WTC11 (cell line): ENCODE data around the gene COPS6. TPM values are rescaled to one million over a fixed set of nuclear protein-coding genes. Genes with fewer than 3 reads are reported as not detected.

Experiments used
- ATAC-seq: fragments of 200-7000 bp; cut with Tn5 transposase; 2 replicates; pipeline ENCODE4 v1.10.0; 2021; ENCODE audit warnings: mild to moderate bottlenecking, moderate library complexity
- CTCF ChIA-PET: fragments of 300-600 bp; sonication (Branson Sonifier 250); formaldehyde crosslinking; loops from one replicate; lab custom pipeline; 2021; ENCODE audit warnings: antibody characterized with exemption; lab: Charles Lee
- POLR2A ChIA-PET: fragments of 350-600 bp; sonication (Branson Sonifier 250); formaldehyde crosslinking; loops from one replicate; lab custom pipeline; 2021; ENCODE audit warnings: antibody characterized with exemption; lab: Charles Lee
- DNase-seq: peaks from one replicate; pipeline ENCODE4 v3.0.0; 2021; ENCODE audit warnings: low spot score
- H3K27ac Mint-ChIP-seq: 2 replicates; pipeline ENCODE4 v1.8.0; 2021; ENCODE audit warnings: mixed read lengths
- H3K27me3 Mint-ChIP-seq: 2 replicates; pipeline ENCODE4 v1.8.0; 2021; ENCODE audit warnings: low read depth, mild to moderate bottlenecking, moderate library complexity, mixed read lengths
- H3K36me3 Mint-ChIP-seq: 2 replicates; pipeline ENCODE4 v1.8.0; 2021; ENCODE audit warnings: mixed read lengths
- H3K4me1 Mint-ChIP-seq: 2 replicates; pipeline ENCODE4 v1.8.0; 2022; ENCODE audit warnings: mixed read lengths
- H3K4me3 Mint-ChIP-seq: 2 replicates; pipeline ENCODE4 v1.8.0; 2021; ENCODE audit warnings: mild to moderate bottlenecking, moderate library complexity, mixed read lengths
- H3K9me3 Mint-ChIP-seq: 2 replicates; pipeline ENCODE4 v1.8.0; 2021; ENCODE audit warnings: mixed read lengths
- ATF1 ChIP-seq: sonication (generic); formaldehyde crosslinking; IDR thresholded peaks from 2 replicates; pipeline ENCODE4 v1.8.1; 2023; ENCODE audit warnings: mild to moderate bottlenecking, moderate library complexity, missing genetic modification reagents
- CTCF ChIP-seq: fragments of 200-600 bp; IDR thresholded peaks from 2 replicates; pipeline ENCODE4 v1.8.0; 2022; ENCODE audit warnings: antibody characterized with exemption
- ETV6 ChIP-seq: sonication (generic); formaldehyde crosslinking; IDR thresholded peaks from 2 replicates; pipeline ENCODE4 v1.8.1; 2022; ENCODE audit warnings: mild to moderate bottlenecking, missing genetic modification reagents
- GABPB1 ChIP-seq: sonication (generic); formaldehyde crosslinking; IDR thresholded peaks from 2 replicates; pipeline ENCODE4 v1.8.1; 2023; ENCODE audit warnings: mild to moderate bottlenecking, missing genetic modification reagents
- HMGA2 ChIP-seq: fragments of 250-450 bp; sonication (Bioruptor Pico); IDR thresholded peaks from 2 replicates; pipeline ENCODE4 v1.4.0; 2021; ENCODE audit warnings: mild to moderate bottlenecking, moderate library complexity
- JAZF1 ChIP-seq: fragments of 250-450 bp; sonication (Bioruptor Pico); IDR thresholded peaks from 2 replicates; pipeline ENCODE4 v1.9.0; 2021; ENCODE audit warnings: moderate library complexity, mild to moderate bottlenecking, inconsistent platforms
- NR1H2 ChIP-seq: sonication (generic); formaldehyde crosslinking; IDR thresholded peaks from 2 replicates; pipeline ENCODE4 v1.9.0; 2021; ENCODE audit warnings: mild to moderate bottlenecking, moderate library complexity, missing genetic modification reagents
- NR2C2 ChIP-seq: sonication (generic); formaldehyde crosslinking; IDR thresholded peaks from 2 replicates; pipeline ENCODE4 v1.8.0; 2022; ENCODE audit warnings: mild to moderate bottlenecking, missing genetic modification reagents
- SMAD3 ChIP-seq: sonication (generic); formaldehyde crosslinking; IDR thresholded peaks from 2 replicates; pipeline ENCODE4 v1.8.0; 2022; ENCODE audit warnings: missing genetic modification reagents, mild to moderate bottlenecking, borderline replicate concordance
- SOX15 ChIP-seq: fragments of 250-450 bp; sonication (Bioruptor Pico); IDR thresholded peaks from 2 replicates; pipeline ENCODE4 v1.9.0; 2021; ENCODE audit warnings: mild to moderate bottlenecking
- SP1 ChIP-seq: sonication (generic); formaldehyde crosslinking; conservative IDR thresholded peaks from 2 replicates; pipeline ENCODE4 v1.8.1; 2022; ENCODE audit warnings: missing genetic modification reagents
- TEAD1 ChIP-seq: sonication (generic); formaldehyde crosslinking; IDR thresholded peaks from 2 replicates; pipeline ENCODE4 v1.8.0; 2022; ENCODE audit warnings: mild to moderate bottlenecking, missing genetic modification reagents
- ZMAT4 ChIP-seq: fragments of 250-450 bp; sonication (Bioruptor Pico); IDR thresholded peaks from 2 replicates; pipeline ENCODE4 v1.9.0; 2021; ENCODE audit warnings: mild to moderate bottlenecking
- ZNF263 ChIP-seq: sonication (generic); formaldehyde crosslinking; IDR thresholded peaks from 2 replicates; pipeline ENCODE4 v1.8.1; 2022; ENCODE audit warnings: low read depth, mild to moderate bottlenecking, moderate library complexity, missing genetic modification reagents
- total RNA-seq: library from RNA; stranded (reverse); gene quantifications from 3 replicates; pipeline ENCODE4 v1.2.3, GENCODE V29; 2021
- TF ChIP-seq, protein P1 (sequence below): fragments of 250-450 bp; sonication (Bioruptor Pico); IDR thresholded peaks from 2 replicates; pipeline ENCODE4 v1.9.0; 2021; ENCODE audit warnings: mild to moderate bottlenecking, borderline replicate concordance
- TF ChIP-seq, protein P2 (sequence below): sonication (generic); formaldehyde crosslinking; IDR thresholded peaks from 2 replicates; pipeline ENCODE4 v1.8.0; 2023; ENCODE audit warnings: mild to moderate bottlenecking, missing genetic modification reagents

Gene COPS6
- total RNA-seq, 1 experiment from 2014 or later, result 118 TPM

DNA sequence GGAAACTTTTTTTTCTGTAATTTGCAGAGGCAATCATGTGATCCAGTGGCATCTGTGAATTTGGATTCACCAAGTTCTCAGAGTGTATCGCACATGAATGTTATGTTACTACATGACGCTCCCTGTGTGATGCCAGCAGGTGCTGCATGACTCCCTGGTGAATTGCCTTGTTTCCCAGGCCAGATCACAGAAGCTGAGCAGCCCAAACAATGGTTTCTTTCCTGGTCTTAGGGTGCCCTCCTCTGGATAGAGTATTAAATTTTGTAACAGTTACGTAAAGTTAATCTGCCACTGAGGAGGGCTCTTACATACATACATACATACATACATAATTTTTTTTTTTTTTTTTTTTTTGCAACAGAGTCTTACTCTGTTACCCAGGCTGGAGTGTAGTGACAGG, 35.6 kb upstream of the COPS6 start (continued):
- no peak for TF ChIP-seq CTCF
- no peak for TF ChIP-seq SOX15 (CRISPR knock-in tag)
- no peak for TF ChIP-seq SMAD3 (CRISPR knock-in tag)
- TF ChIP-seq HMGA2 (CRISPR knock-in tag), result no peak
- TF ChIP-seq ZNF263 (CRISPR knock-in tag), result no peak

- ChIA-PET POLR2A (no interaction called here), CTCF (no interaction called here)
- H3K36me3 Mint-ChIP-seq, result peaks cover 49% of the 10 kb centered on the region
These were observed 31.8 kb upstream of the COPS6 start for GRCh38 chr7:100057006-100057405.

More at GRCh38 chr7:100057006-100057405, 31.8 kb upstream of the COPS6 start:
- no peaks in the 10 kb centered on the region for H3K27me3 Mint-ChIP-seq
- no peak overlapping the region for H3K4me3 Mint-ChIP-seq
- H3K27ac Mint-ChIP-seq, result no peak overlapping the region
- no peaks in the 10 kb centered on the region for H3K4me1 Mint-ChIP-seq
- no peak for TF ChIP-seq TEAD1
- TF ChIP-seq ZMAT4 (CRISPR knock-in tag), result no peak
- no peak for TF ChIP-seq ETV6
- TF ChIP-seq, protein P1, sequence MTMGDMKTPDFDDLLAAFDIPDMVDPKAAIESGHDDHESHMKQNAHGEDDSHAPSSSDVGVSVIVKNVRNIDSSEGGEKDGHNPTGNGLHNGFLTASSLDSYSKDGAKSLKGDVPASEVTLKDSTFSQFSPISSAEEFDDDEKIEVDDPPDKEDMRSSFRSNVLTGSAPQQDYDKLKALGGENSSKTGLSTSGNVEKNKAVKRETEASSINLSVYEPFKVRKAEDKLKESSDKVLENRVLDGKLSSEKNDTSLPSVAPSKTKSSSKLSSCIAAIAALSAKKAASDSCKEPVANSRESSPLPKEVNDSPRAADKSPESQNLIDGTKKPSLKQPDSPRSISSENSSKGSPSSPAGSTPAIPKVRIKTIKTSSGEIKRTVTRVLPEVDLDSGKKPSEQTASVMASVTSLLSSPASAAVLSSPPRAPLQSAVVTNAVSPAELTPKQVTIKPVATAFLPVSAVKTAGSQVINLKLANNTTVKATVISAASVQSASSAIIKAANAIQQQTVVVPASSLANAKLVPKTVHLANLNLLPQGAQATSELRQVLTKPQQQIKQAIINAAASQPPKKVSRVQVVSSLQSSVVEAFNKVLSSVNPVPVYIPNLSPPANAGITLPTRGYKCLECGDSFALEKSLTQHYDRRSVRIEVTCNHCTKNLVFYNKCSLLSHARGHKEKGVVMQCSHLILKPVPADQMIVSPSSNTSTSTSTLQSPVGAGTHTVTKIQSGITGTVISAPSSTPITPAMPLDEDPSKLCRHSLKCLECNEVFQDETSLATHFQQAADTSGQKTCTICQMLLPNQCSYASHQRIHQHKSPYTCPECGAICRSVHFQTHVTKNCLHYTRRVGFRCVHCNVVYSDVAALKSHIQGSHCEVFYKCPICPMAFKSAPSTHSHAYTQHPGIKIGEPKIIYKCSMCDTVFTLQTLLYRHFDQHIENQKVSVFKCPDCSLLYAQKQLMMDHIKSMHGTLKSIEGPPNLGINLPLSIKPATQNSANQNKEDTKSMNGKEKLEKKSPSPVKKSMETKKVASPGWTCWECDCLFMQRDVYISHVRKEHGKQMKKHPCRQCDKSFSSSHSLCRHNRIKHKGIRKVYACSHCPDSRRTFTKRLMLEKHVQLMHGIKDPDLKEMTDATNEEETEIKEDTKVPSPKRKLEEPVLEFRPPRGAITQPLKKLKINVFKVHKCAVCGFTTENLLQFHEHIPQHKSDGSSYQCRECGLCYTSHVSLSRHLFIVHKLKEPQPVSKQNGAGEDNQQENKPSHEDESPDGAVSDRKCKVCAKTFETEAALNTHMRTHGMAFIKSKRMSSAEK (CRISPR knock-in tag), result no peak
- TF ChIP-seq, protein P2, sequence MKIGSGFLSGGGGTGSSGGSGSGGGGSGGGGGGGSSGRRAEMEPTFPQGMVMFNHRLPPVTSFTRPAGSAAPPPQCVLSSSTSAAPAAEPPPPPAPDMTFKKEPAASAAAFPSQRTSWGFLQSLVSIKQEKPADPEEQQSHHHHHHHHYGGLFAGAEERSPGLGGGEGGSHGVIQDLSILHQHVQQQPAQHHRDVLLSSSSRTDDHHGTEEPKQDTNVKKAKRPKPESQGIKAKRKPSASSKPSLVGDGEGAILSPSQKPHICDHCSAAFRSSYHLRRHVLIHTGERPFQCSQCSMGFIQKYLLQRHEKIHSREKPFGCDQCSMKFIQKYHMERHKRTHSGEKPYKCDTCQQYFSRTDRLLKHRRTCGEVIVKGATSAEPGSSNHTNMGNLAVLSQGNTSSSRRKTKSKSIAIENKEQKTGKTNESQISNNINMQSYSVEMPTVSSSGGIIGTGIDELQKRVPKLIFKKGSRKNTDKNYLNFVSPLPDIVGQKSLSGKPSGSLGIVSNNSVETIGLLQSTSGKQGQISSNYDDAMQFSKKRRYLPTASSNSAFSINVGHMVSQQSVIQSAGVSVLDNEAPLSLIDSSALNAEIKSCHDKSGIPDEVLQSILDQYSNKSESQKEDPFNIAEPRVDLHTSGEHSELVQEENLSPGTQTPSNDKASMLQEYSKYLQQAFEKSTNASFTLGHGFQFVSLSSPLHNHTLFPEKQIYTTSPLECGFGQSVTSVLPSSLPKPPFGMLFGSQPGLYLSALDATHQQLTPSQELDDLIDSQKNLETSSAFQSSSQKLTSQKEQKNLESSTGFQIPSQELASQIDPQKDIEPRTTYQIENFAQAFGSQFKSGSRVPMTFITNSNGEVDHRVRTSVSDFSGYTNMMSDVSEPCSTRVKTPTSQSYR (CRISPR knock-in tag), result no peak
- TF ChIP-seq JAZF1 (CRISPR knock-in tag), result no peak
- TF ChIP-seq SP1 (CRISPR knock-in tag), result no peak
- TF ChIP-seq ATF1 (CRISPR knock-in tag), result no peak
- TF ChIP-seq GABPB1, result no peak
- no peak for TF ChIP-seq NR1H2
- no peak for TF ChIP-seq SMAD3 (CRISPR knock-in tag)
- no peak for TF ChIP-seq NR2C2 (CRISPR knock-in tag)
- DNase-seq, result no peak
- H3K9me3 Mint-ChIP-seq, result no peaks in the 10 kb centered on the region
- ATAC-seq, result no peak
